Activated T-cell treated with anti-CD3 and anti-CD28 coated beads, Interleukin-2, amount 50 U/mL, for 72 hours (primary cell): ENCODE measurements around the gene MGAT5. TPM values are rescaled to one million over a fixed set of nuclear protein-coding genes. Genes with fewer than 3 reads are reported as not detected.

ENCODE experiments used
- ATAC-seq, 2 donors: fragments of 150-1000 bp; cut with Tn5 transposase; replicated peaks in 1 of 2; 2 replicates each; pipeline ENCODE4 v1.10.0; 2021; ENCODE audit warnings: moderate library complexity in 2 of 2, mild to moderate bottlenecking in 1 of 2
- DNase-seq, 2 donors: peaks; one replicate each; pipeline ENCODE4 v3.0.0; 2021 to 2022; ENCODE audit warnings: mixed read lengths in 1 of 2
- H3K27ac Mint-ChIP-seq: one replicate; pipeline ENCODE4 v1.8.0; 2022; ENCODE audit warnings: mild to moderate bottlenecking, moderate library complexity, mixed read lengths
- H3K27me3 Mint-ChIP-seq: one replicate; pipeline ENCODE4 v1.8.0; 2022; ENCODE audit warnings: low read depth, mixed read lengths
- H3K36me3 Mint-ChIP-seq, 2 donors: one replicate each; pipeline ENCODE4 v1.8.0; 2022; ENCODE audit warnings: mixed read lengths in 2 of 2, mild to moderate bottlenecking in 1 of 2; ENCODE audit not compliant: insufficient read depth in 2 of 2
- H3K4me1 Mint-ChIP-seq: one replicate; pipeline ENCODE4 v1.8.0; 2022; ENCODE audit warnings: low read depth, mixed read lengths
- H3K4me3 Mint-ChIP-seq, 2 donors: one replicate each; pipeline ENCODE4 v1.8.0; 2022; ENCODE audit warnings: mild to moderate bottlenecking in 2 of 2, mixed read lengths in 2 of 2, moderate library complexity in 2 of 2
- H3K9me3 Mint-ChIP-seq, 2 donors: one replicate each; pipeline ENCODE4 v1.8.0; 2022; ENCODE audit warnings: mixed read lengths in 2 of 2
- total RNA-seq, 2 donors: library from RNA; stranded (reverse); gene quantifications; one replicate each; pipeline ENCODE4 v1.2.3, GENCODE V29; 2022

MGAT5 gene
- total RNA-seq, 2 donors from 2014 or later = 10.9 to 16.2 TPM

GRCh38 chr2:134413912-134414311 is 160.0 kb downstream of the MGAT5 start:
- no peak overlapping the region for H3K27ac Mint-ChIP-seq
- H3K4me1 Mint-ChIP-seq = peaks cover 16% of the 10 kb centered on the region

DNA sequence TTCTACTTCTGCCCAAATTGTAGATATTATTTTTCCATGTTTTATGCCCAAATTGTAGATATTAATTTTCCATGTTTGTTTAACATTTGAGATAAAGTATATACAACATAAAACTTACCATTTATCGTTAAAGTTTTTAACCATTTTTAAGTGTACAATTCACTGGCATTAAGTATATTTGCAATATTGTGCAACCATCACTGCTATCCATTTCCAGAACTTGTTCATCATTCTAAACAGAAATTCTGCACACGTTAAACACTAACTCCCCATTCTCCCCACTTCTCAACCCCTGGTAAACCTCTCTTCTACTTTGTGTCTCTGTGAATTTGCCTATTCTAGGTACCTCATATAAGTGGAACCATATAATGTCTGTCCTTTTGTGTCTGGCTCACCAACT is 162.1 kb downstream of the MGAT5 start:
- H3K36me3 Mint-ChIP-seq = no peaks in the 10 kb centered on the region
- no peak for DNase-seq
- H3K27me3 Mint-ChIP-seq = no peaks in the 10 kb centered on the region
- no peak overlapping the region for H3K4me3 Mint-ChIP-seq
- ATAC-seq = no peak
- H3K27ac Mint-ChIP-seq = no peak overlapping the region
- peaks cover 7% of the 10 kb centered on the region for H3K4me1 Mint-ChIP-seq
- H3K9me3 Mint-ChIP-seq = no peaks in the 10 kb centered on the region

More at GRCh38 chr2:134413912-134414311, 160.0 kb downstream of the MGAT5 start:
- DNase-seq (no peak), ATAC-seq (no peak)
- no peaks in the 10 kb centered on the region for H3K36me3 Mint-ChIP-seq
- H3K4me3 Mint-ChIP-seq = no peak overlapping the region
- no peaks in the 10 kb centered on the region for H3K27me3 Mint-ChIP-seq
- H3K9me3 Mint-ChIP-seq = no peaks in the 10 kb centered on the region

DNA sequence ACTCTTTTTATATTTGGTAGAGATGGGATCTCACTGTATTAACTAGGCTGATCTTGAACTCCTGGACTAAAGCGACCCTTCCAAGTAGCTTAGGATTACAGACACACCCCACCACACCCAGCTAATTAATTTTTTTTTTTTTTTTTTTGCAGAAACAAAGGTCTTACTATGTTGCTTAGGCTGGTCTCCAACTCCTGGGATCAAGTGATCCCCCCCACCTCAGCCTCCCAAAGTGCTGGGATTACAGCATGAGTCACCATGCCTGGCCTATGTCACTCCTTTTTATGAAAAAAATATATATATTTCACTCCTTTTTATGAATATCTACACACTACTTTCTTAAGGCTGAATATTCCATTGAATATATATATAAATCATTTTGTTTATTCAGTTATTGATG is 162.8 kb downstream of the MGAT5 start:
- H3K4me3 Mint-ChIP-seq = no peak overlapping the region
- H3K4me1 Mint-ChIP-seq = peaks cover 1% of the 10 kb centered on the region

DNA sequence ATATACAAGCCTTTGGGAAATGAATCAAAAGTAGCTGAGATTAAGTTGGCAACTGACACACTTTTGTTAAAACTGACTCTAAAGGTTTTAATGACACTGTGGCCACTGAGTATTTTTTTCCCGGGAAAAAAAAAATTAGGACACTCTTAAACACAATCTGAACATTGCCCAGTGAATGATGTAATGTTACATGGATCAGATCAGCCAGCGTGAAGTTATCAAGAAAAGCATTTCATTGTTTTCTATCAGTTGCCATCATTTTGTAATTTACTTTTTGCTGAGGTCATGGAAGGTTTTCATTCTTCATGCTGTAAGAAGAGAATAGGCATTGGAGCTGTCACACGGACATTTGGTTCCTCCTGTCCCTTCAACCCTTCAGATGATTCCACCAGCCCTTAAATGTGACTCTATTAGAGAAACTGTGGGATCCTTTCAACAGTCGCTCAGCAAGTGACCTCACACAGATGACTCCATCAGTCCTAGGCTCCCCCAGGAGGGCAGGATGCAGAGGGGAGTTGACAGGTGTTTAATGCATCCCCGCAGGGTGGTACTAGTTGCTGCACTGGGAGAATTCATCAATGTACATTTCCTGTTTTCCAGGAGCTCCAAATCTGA is 164.2 kb downstream of the MGAT5 start:
- Mint-ChIP-seq H3K27me3 (no peaks in the 10 kb centered on the region), H3K9me3 (no peaks in the 10 kb centered on the region), H3K36me3 (no peaks in the 10 kb centered on the region), H3K27ac (peak overlapping the region; percentile 15), H3K4me3 (no peak overlapping the region), H3K4me1 (no peaks in the 10 kb centered on the region)
- ATAC-seq (no peak), DNase-seq (no peak)

More for the DNA sequence above, 162.8 kb downstream of the MGAT5 start:
- H3K36me3 Mint-ChIP-seq = no peaks in the 10 kb centered on the region
- H3K9me3 Mint-ChIP-seq = no peaks in the 10 kb centered on the region
- H3K27me3 Mint-ChIP-seq = no peaks in the 10 kb centered on the region
- no peak overlapping the region for H3K27ac Mint-ChIP-seq
- DNase-seq = no peak
- no peak for ATAC-seq

DNA sequence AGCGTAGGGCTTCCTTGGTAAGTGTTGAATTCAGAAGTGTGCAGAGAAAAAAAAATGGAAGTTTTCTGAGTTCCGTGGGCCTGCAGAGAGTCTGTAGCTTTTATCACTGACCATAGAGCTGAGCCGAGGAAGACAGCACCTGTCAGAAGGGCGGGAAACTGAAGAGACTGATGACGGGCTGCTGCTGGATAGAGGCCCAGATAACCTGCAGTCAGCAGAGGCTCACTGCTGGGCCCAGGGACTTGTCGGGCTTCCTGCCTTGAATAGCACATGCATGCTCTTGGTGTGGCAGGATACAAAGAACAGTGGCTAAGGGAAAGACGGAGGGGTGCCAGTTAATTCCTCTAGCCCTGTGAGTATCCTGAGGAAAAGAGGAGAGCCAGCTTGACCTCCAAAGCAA is 166.4 kb downstream of the MGAT5 start:
- Mint-ChIP-seq H3K36me3 (peaks cover 0 to under 1% of the 10 kb centered on the region in 2 donors), H3K9me3 (no peaks in the 10 kb centered on the region), H3K4me3 (no peak overlapping the region), H3K27me3 (no peaks in the 10 kb centered on the region), H3K4me1 (peaks cover 3% of the 10 kb centered on the region), H3K27ac (no peak overlapping the region)
- DNase-seq (no peak), ATAC-seq (no peak)

DNA sequence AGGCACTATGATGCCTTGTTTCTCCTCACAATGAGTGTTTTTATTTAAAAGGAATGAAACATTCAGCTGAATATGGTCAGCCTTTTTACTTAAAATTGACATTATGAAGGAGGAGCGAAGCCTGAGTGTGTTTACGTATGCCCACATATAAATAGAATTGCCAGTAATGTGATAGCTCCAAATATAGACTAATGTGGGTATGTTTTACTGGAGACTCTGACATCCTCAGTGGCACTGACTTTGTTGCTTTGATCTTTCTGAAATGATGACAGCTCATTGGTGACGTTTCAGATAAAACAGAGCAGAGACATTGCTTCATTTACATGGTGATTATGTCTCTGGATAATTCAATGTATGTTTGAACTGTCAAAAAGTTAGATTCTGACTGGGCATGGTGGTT is 167.0 kb downstream of the MGAT5 start:
- H3K9me3 Mint-ChIP-seq = no peaks in the 10 kb centered on the region
- no peak overlapping the region for H3K27ac Mint-ChIP-seq
- H3K4me3 Mint-ChIP-seq = no peak overlapping the region

GRCh38 chr2:134421556-134422328 is 167.9 kb downstream of the MGAT5 start:
- Mint-ChIP-seq H3K36me3 (peaks cover 0 to 2% of the 10 kb centered on the region in 2 donors), H3K27ac (no peak overlapping the region)
- ATAC-seq = no peak

More for the DNA sequence above, 167.0 kb downstream of the MGAT5 start:
- Mint-ChIP-seq H3K4me1 (peaks cover 7% of the 10 kb centered on the region), H3K36me3 (peaks cover 0 to 2% of the 10 kb centered on the region in 2 donors), H3K27me3 (no peaks in the 10 kb centered on the region)
- DNase-seq (no peak), ATAC-seq (no peak)

GRCh38 chr2:134425724-134426496 is 172.0 kb downstream of the MGAT5 start:
- DNase-seq (no peak), ATAC-seq (no peak)
- H3K4me1 Mint-ChIP-seq = peaks cover 14% of the 10 kb centered on the region
- no peaks in the 10 kb centered on the region for H3K9me3 Mint-ChIP-seq
- H3K4me3 Mint-ChIP-seq = peak overlapping the region in 1 of 2 donors; percentile 20
- H3K27ac Mint-ChIP-seq = peak overlapping the region; percentile 59
- H3K27me3 Mint-ChIP-seq = no peaks in the 10 kb centered on the region
- peaks cover 0 to 2% of the 10 kb centered on the region in 2 donors for H3K36me3 Mint-ChIP-seq

More at GRCh38 chr2:134421556-134422328, 167.9 kb downstream of the MGAT5 start:
- DNase-seq = no peak
- Mint-ChIP-seq H3K4me1 (peaks cover 14% of the 10 kb centered on the region), H3K27me3 (no peaks in the 10 kb centered on the region), H3K4me3 (no peak overlapping the region), H3K9me3 (no peaks in the 10 kb centered on the region)

- Mint-ChIP-seq H3K4me3 (no peak overlapping the region), H3K4me1 (peaks cover 14% of the 10 kb centered on the region), H3K36me3 (peaks cover 2% of the 10 kb centered on the region in 2 donors), H3K27me3 (no peaks in the 10 kb centered on the region), H3K27ac (no peak overlapping the region), H3K9me3 (no peaks in the 10 kb centered on the region)
- DNase-seq = no peak
- peak in 1 of 2 donors; percentile 28 for ATAC-seq
Observed at GRCh38 chr2:134426721-134427120, 172.8 kb downstream of the MGAT5 start.

GRCh38 chr2:134429886-134430285 is 176.0 kb downstream of the MGAT5 start:
- Mint-ChIP-seq H3K4me3 (no peak overlapping the region), H3K27me3 (no peaks in the 10 kb centered on the region), H3K36me3 (peaks cover 2% of the 10 kb centered on the region in 2 donors), H3K4me1 (peaks cover 14% of the 10 kb centered on the region), H3K27ac (no peak overlapping the region), H3K9me3 (no peaks in the 10 kb centered on the region)
- ATAC-seq (no peak), DNase-seq (no peak)

DNA sequence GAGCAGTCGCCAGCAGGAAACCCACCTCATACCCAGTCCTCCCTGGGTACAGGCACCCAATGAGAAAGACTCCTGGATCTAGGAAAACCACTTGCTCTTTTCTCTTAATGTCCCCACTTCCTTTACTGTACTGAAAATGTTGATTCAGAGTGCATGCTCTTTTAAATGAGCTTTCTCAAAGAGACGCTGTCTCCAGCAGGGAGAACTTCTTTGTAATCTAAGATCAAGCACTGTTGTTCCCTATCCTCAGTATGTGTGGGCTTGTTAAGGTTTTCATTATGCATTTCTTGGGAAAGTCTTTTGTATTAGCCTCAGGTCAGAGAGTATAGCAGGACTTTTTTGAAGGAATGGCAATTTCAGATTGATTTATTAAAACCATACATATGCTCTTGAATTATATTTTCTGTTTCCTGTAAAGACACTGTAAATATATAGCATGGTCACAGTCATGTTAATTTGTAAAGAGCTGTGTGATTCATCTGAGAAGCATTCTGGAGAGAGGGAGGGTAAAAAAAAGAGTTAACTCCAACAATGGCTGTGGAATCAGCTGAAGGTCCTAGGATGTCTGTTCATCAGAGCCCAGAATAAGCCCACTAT is 178.1 kb downstream of the MGAT5 start:
- H3K27ac Mint-ChIP-seq = no peak overlapping the region
- H3K27me3 Mint-ChIP-seq = no peaks in the 10 kb centered on the region
- no peaks in the 10 kb centered on the region for H3K9me3 Mint-ChIP-seq
- DNase-seq (no peak), ATAC-seq (no peak)
- no peak overlapping the region for H3K4me3 Mint-ChIP-seq
- peaks cover 0 to 2% of the 10 kb centered on the region in 2 donors for H3K36me3 Mint-ChIP-seq
- no peaks in the 10 kb centered on the region for H3K4me1 Mint-ChIP-seq

DNA sequence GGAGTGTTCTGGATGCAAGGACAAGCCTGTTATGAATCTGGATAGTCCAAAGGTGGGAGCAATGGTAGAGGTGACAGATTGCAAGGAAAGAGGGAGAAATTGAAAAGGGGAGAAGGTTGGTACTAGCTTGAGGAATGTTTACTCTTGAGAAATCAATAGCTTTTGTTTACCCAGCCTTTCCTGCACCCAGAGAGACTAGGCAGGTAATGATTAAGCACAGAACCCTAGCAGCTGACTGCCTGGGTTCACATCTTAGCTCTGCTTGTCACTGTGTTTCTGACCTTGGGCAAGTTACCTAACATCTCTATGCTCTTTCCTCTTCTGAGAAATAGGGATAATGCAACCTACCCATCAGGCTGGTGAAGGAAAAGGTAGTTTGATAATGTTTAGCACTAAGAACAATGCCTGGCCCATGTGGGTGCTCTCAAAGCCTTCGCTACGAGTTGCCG is 178.6 kb downstream of the MGAT5 start:
- Mint-ChIP-seq H3K27me3 (no peaks in the 10 kb centered on the region), H3K4me1 (no peaks in the 10 kb centered on the region), H3K36me3 (peaks cover 0 to 2% of the 10 kb centered on the region in 2 donors), H3K9me3 (no peaks in the 10 kb centered on the region), H3K4me3 (no peak overlapping the region), H3K27ac (no peak overlapping the region)
- no peak for DNase-seq
- ATAC-seq = no peak

DNA sequence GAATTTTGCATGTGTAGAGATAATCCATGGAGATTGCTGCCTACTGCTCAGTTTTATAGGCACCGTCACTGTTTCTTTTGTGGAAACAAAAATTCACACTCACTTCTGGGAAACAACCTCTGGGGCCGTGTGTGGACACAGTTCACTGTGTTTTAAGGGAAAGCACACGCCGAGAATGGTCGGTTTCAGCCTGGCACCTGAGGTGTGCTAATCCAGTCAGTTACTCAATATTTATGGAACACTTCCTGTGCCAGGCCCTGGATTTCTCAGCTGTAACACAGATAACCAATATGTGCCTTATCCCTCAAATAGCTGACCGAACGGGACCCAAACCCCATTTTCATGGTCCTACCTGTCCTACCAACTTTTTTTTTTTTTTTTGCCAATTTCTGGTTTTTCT is 179.6 kb downstream of the MGAT5 start:
- Mint-ChIP-seq H3K4me3 (no peak overlapping the region), H3K9me3 (no peaks in the 10 kb centered on the region), H3K27me3 (no peaks in the 10 kb centered on the region), H3K27ac (no peak overlapping the region), H3K4me1 (no peaks in the 10 kb centered on the region), H3K36me3 (peaks cover 0 to 2% of the 10 kb centered on the region in 2 donors)
- no peak for DNase-seq
- ATAC-seq = no peak
